NB4 (cell line): ENCODE results near the gene EPB41L3.

ENCODE experiments used
- DNase-seq: peaks from one replicate; pipeline ENCODE4 v3.0.0; 2010; ENCODE audit warnings: low read depth
- H3K4me3 ChIP-seq: one replicate; pipeline ENCODE4 v1.5.1; 2011; ENCODE audit warnings: mild to moderate bottlenecking, low read depth, low read length, moderate library complexity
- CTCF ChIP-seq: IDR thresholded peaks from one replicate; pipeline ENCODE4 v1.5.1; 2012; ENCODE audit warnings: low read depth, low read length
- MAX ChIP-seq: IDR thresholded peaks from 2 replicates; pipeline ENCODE4 v1.6.1; 2011; ENCODE audit warnings: low read depth, low read length
- MYC ChIP-seq: IDR thresholded peaks from 2 replicates; pipeline ENCODE4 v1.6.1; 2011; ENCODE audit warnings: low read depth, low read length
- POLR2A ChIP-seq: IDR thresholded peaks from 2 replicates; pipeline ENCODE4 v1.6.1; 2011; ENCODE audit warnings: mild to moderate bottlenecking; ENCODE audit not compliant: insufficient read length; ENCODE audit errors: extremely low read depth

The EPB41L3 gene

DNA sequence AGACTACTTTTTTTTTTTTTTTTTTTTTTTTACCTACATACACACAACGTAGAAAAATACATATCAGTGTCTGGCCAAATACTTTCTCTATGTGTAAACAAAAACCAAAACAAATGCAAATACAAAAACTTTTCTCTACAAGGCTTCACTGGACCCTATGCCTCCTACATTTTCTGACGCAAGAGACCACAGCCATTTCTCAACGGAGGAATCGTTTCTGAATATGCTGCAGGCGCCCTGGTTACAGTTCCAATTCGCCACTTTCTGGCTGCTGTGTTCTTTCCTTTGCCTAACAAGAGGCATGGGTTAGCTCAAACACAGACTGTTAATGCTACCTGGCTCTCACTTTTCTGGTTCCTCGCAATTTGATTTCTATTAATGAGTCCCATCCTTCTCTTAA lies 96.4 kb downstream of the EPB41L3 start:
- DNase-seq: peak; percentile 56
- TF ChIP-seq POLR2A (no peak), MAX (no peak), MYC (no peak)

DNA sequence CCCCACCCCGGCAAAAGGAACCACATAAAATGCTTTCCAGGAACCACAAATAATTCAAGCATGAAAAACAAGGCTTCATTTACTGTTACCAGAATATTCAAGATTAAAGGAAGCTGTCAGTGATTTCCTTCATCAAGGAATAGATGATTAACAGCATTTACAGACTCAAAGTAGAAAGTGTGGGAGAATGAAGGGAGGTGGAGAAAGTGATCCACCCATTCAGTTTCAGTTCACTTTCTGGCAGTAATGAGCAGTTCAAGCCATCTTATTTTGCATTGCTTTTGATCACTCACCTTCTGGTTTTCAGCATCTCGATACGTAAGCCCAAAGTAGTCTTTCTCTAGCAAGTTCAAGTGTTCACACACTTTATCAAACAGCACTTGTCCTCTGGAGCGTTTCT lies 99.0 kb downstream of the EPB41L3 start:
- no peak for TF ChIP-seq MYC
- DNase-seq: no peak
- H3K4me3 ChIP-seq: no peak overlapping the region

More for the DNA sequence above, 96.4 kb downstream of the EPB41L3 start:
- H3K4me3 ChIP-seq: no peak overlapping the region

DNA sequence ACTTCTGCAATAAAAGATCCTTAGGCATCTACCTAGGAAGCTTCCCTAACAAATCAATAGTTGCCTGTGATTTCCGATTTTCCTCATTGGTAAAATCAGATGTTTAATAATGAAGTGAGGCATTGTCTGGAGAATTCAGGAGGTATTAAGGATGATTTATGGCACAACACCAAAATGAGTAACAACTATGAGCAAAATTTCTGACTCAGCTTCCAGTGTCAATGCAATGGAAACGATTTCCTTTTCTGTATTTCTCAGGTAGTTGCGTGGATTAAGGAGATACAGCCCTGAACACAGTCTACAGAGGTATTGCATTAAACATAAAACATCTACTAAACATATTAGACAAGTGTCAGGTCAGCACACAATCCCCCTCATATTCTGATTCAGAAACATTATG lies 99.5 kb downstream of the EPB41L3 start:
- no peak for TF ChIP-seq POLR2A
- TF ChIP-seq MYC: no peak
- no peak for TF ChIP-seq MAX
- no peak for TF ChIP-seq CTCF
- H3K4me3 ChIP-seq: no peak overlapping the region
- DNase-seq: no peak

GRCh38 chr18:5439986-5440696 lies 103.7 kb downstream of the EPB41L3 start:
- TF ChIP-seq MYC (no peak), MAX (no peak), CTCF (no peak), POLR2A (no peak)
- DNase-seq: peak; percentile 67
- no peak overlapping the region for H3K4me3 ChIP-seq

GRCh38 chr18:5434425-5434824 lies 109.4 kb downstream of the EPB41L3 start:
- no peak for DNase-seq
- no peak overlapping the region for H3K4me3 ChIP-seq
- no peak for TF ChIP-seq MAX
- no peak for TF ChIP-seq POLR2A
- no peak for TF ChIP-seq CTCF
- TF ChIP-seq MYC: no peak

DNA sequence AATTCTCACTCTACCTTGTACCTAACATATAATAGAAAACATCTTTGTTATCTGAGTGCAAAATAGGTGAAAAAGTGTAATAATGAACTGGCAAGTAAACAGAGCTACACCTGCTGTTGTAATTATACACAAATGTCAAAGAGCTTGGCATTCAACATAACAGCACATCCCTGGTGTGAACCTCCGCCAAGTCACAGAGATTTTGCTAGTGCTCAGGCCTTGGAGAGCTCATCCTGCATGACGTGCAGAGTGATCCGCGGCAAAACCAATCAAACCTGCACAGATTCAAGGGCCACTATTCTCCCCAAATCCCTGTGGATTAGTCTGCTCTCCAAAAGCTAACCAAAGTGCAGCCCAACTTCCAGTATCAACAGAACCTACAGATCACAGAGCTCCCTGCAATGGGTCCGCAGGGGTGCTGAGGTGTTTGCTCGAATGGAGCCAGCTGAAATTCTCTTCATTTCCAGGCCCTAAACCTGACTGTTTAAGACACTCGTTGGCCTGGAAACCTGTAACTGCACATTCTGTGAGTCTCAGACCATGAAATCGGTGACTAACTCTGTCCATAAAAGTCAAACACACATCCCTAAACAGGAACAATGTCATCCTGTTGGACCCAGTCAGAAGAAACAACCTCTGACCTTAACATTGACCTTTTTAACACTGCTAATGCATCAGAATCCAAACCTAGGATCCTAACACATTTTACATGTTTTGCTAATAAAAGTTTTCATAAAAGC lies 111.8 kb downstream of the EPB41L3 start:
- DNase-seq: no peak
- TF ChIP-seq MAX (no peak), CTCF (no peak), POLR2A (no peak), MYC (no peak)
- no peak overlapping the region for H3K4me3 ChIP-seq

DNA sequence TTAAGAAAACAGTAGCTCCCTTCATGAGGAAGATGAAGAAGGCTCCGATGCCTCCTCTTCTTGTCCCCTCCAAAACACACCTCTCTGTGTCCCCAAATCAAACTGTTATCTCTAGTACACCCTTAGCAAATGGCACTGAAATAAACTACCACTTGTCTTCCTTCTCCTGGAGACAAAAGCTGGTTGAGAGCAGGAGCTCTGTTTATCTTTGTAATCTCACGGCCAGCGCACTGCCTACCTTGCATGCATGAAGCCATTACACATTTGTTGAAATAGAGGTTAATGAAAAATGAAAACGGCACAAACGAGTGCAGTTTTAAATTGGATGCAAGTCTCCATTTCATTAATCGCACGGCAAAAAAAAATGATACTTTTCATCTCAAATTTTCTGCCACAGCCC lies 113.7 kb downstream of the EPB41L3 start:
- DNase-seq: no peak
- no peak overlapping the region for H3K4me3 ChIP-seq
- TF ChIP-seq POLR2A: no peak
- TF ChIP-seq MYC: no peak
- TF ChIP-seq CTCF: no peak
- no peak for TF ChIP-seq MAX
